LNCaP clone FGC (cell line): ENCODE measurements around the gene EVX2.

Experiments used
- DNase-seq: peaks from one replicate; pipeline ENCODE4 v3.0.0-alpha.2; 2011; ENCODE audit warnings: low read depth
- H3K4me3 ChIP-seq: 2 replicates; pipeline ENCODE4 v1.5.1; 2011; ENCODE audit warnings: mild to moderate bottlenecking, low read depth, low read length, control low read depth
- TF ChIP-seq, protein P1 (sequence below): IDR thresholded peaks from 2 replicates; pipeline ENCODE4 v1.5.1; 2012; ENCODE audit warnings: mild to moderate bottlenecking; ENCODE audit not compliant: control insufficient read depth, insufficient read depth; ENCODE audit errors: extremely low read depth

EVX2 gene

DNA sequence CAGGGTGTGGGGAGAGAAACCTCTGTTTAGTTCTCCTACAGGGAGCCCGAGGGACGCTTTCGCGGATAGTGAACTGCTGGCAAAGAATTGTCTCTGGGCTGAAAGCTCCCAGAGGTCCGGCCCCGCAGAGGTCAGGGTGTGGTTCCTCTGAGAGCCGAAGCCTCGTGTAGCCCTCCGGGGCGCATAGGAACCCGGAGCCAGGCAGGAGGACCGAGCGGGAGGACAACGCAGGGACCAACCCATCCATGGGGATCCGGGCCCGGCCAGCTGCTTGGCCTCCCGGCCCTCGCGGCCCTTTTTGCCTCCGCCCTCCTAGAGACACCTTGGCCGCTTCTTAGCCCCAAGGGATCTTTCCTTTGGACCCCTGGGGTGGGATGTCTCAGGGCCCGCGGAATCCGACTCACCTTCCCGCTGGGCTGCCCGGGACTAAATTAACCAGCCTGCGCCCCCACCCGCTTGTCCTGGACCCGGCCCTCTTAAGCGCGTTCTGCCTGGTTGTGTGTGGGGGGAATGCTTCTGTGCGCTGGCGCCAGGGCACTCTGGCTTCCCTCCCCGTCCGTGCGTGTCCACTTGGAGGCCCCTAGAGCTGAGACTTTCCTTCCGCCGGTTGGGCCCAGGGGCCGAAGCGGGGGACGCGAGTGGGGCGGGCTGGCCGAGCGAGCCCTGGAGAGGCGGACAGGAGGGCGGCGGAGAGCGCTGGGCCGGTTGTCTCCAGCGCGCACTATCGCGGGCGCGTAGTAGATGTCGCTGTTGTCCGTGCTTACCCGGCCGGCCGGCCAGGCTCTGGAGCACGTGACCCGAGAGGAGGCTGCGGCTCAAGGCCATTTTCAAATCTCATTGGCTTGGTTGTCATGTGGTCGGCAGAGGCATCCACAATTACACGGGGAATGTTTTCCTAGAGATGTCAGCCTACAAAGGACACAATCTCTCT, 32.4 kb upstream of the EVX2 start, which contains the start of gene HOXD10:
Gene HOXD10, plus strand, starts transcription at position 896 of the 931 bp plus-strand sequence. CDS start 56 bp downstream, outside the sequence.
- DNase-seq: no peak
- TF ChIP-seq, protein P1, sequence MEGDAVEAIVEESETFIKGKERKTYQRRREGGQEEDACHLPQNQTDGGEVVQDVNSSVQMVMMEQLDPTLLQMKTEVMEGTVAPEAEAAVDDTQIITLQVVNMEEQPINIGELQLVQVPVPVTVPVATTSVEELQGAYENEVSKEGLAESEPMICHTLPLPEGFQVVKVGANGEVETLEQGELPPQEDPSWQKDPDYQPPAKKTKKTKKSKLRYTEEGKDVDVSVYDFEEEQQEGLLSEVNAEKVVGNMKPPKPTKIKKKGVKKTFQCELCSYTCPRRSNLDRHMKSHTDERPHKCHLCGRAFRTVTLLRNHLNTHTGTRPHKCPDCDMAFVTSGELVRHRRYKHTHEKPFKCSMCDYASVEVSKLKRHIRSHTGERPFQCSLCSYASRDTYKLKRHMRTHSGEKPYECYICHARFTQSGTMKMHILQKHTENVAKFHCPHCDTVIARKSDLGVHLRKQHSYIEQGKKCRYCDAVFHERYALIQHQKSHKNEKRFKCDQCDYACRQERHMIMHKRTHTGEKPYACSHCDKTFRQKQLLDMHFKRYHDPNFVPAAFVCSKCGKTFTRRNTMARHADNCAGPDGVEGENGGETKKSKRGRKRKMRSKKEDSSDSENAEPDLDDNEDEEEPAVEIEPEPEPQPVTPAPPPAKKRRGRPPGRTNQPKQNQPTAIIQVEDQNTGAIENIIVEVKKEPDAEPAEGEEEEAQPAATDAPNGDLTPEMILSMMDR: no peak
- no peak within 1 kb of the TSS for H3K4me3 ChIP-seq

DNA sequence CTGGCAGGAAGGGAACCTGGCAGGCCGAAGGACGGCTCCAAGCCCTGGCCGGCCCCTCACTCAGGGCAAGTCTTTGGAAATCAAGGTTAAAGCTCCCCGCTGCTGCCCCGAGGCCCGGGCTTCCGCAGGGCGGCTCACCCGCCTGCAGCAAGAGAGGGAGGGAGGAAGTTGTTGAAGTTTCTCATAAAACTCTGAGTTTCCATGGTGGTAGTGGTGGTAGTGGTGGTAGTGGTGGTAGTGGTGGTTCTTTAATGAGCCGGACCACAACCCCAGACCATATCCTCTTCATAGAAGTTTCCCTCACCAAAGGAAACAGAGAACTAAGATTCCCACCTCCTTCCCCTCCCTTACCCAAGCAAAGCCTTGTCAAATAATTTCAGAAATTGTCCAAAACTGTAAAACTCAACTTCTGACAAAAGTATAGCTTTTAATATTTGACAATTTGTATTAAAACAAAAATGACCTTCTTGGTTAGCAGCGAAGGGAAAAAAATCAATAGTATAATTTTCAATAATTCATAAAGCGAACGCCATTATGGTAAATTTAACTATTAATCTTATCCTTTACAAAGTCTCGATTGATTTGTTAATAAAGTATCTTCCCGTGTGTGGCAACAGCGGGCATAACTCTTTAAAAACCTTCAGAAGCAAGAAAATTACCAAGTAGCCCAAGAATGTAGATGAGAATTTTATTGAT, 31.3 kb upstream of the EVX2 start:
- TF ChIP-seq, protein P1: no peak
- DNase-seq: no peak
- H3K4me3 ChIP-seq: no peak overlapping the region

DNA sequence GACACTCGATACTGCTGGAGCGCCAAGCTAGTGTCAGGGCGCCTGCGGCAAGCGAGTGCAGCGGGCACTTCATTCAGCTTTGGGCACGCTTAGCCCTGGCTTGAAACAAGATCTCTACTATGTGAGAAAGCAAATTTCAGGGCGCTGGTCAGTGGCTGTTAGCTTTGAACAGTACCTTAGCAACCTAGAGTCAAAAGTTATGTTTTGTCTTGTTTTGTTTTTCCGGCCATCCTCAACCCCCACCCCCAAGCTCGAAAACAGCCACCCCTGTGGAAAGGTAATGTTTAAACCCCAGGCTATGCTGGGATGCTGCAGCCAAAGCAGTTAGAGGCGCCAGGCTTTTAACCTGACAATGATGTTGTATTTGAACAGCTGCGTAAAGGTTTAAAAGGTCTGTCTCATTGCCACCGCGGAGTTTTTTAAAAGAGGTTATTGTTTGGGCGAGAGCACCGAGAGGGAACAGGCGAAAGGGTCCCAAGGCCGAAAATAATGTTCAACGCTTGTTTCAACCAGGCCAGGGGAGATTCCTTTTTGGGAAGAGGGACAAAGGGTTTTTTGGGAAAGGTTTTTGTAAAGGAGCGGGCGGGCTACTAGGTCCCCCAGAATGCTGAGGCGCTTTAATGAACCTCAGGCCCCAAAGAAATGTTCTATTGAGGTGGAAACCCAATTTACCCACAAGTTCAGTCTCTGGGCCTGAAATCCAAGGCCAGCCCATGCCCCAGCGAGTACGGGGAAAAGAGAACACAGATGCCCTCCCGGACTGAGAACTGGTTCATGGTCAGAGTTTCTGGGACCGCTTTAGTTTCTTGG, 30.6 kb upstream of the EVX2 start:
- H3K4me3 ChIP-seq: no peak overlapping the region
- DNase-seq: no peak
- TF ChIP-seq, protein P1: no peak

DNA sequence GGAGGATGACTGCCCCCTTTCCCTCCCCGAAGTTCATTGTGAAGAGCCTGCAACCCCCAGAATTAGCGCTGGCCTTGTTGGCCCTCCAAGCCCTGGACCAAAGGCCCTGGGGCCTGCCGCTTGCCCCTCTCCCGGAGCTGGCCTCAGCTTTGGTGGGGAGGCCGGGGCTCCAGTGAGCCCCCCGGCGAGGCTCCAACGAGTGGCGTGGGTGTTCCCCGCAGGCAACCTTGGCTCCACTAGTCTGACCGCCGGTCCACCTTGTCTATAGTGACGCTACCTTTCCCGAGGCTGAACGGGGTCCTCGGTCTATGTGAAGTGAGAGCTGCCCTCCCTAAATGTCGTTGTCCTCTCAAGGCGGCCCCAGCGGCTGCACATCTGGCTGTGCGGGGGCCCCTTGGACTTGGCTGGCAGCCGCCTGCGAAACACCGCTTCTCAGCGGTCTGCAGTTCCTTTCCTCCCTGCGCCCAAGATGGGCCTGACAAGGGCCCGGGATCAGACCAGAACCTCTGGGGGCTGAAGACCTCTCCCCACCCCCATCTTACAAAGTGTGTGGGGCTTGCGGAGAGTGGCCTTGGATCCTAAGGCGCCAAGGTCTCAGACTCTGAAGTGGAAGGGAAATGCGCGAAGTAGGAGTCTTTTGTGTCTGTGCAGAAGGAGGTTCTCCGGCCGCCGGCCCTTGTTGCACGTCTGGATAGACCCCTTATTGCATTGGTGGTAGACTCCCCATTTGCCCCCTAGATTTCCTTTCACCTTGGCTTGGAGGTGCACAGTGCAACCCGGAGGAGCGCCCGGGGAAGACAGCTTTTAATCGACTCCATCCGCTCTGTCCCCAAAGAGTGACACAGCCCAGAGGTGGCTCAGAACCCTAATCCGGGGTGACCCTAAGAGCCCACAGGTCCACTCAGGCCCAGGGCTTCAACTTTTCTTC, 28.9 kb upstream of the EVX2 start:
- TF ChIP-seq, protein P1: no peak
- no peak for DNase-seq
- H3K4me3 ChIP-seq: no peak overlapping the region

DNA sequence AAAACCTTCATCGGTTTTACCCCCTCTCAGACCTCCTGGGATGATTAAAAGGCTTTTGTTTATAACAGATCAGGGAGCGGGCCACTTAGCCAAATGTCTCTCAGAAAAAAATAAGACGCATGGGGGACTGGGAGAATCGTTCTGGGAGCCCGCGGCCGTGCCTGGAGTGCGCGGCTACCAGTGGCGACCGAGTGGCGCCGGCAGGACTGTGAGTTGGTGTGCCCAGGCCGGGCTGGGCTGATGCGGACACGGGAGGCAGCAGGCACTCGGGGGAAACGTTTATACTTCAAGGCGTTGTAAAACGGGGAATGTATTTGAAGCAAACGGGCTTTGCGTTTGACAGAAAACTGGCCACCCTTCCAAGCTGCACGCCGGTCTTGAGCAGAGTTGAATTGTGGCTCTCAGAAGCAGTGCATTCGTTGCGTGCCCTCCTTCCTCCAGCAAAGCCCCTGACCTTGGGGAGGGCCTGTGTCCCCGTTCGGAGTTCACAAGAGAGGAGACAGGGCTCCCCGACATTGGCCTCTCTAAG, 28.1 kb upstream of the EVX2 start:
- H3K4me3 ChIP-seq: no peak overlapping the region
- DNase-seq: no peak
- TF ChIP-seq, protein P1: no peak

DNA sequence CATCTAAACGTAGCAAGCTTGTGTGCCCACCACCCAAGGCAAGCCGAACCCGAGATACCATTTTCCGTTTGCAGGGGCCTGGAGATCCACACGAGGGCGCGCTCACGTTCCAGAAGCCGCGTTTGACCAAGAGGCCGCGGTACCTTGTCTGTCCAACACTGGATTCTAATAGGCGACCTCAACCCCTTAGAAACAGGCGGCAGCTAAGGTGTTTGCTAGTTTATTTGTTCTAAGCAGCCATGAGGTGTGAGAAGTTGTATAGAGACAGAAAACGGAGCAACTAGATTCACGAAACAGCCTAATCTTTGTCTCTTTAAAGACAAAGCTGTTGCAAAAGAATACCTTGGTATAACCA, 27.5 kb upstream of the EVX2 start:
- DNase-seq: no peak
- TF ChIP-seq, protein P1: peak; percentile 79
- no peak overlapping the region for H3K4me3 ChIP-seq
